A549 treated with AZD9567 at 1 μM for 4 hours (cell line): ENCODE measurements around the gene ERICH4. TPM values are rescaled to one million over a fixed set of nuclear protein-coding genes. Genes with fewer than 3 reads are reported as not detected.

Experiments
- total RNA-seq: library from RNA; stranded (reverse); fragments of 200-300 nt; extraction: Qiagen RNA extraction; gene quantifications from 5 replicates; pipeline ENCODE4 v1.2.3, GENCODE V29; 2022; ENCODE audit not compliant: insufficient read depth

ERICH4 gene
- total RNA-seq = not detected in 5 replicates

DNA sequence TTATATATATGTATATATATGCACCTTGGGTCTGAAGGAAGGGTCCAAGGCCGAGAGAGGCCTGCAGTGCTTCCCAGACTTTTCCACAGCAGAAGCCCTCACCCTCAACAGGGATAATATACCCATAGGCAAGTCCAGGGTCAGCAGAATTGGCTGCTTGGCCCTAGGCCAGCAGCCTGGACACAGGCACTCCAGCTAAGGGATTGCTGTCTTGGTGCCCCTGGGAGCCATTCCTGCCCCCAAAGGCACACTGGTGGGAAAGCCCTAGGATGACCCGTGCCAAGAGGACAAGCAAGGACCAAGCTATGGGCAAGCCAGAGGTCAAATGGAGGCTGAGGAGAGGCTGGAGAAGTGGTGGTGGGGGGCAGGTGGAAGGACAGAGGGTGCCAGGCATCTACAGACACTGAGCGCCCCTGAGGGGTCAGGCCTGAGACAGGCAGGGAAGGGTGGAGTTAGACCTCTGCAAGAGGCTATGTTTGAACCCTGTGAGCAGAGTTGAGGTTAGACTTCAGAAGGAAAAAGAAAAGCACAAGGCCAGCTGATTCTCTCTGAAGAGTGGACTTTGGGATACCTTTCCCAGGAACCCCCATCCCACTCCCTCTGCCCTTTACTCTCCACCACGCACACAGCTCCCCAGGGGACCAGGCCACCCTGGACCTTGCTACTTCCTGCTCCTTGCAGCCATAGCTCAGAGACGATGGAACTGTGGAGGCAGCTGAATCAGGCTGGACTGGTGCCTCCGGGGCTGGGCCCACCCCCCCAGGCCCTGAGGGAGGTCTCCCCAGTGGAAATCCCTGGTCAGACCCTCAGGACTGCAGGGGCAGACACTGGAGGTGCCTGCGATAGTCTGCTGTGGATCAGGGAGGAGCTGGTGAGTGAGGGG, at the start of gene ERICH4:
TSS of gene ERICH4 (plus strand) at position 684 of the 883 bp plus-strand sequence. CDS start at position 698, 14 bp downstream.

GRCh38 chr19:41397086-41398049, 45.6 kb upstream of the ERICH4 start, which contains the start of the genes BCKDHA and EXOSC5:
TSS of gene BCKDHA (plus strand) at chr19:41397818. CDS start at chr19:41397828, 10 bp downstream.
TSS of gene EXOSC5 (minus strand) at chr19:41397359. CDS start at chr19:41397328, 31 bp downstream.

DNA sequence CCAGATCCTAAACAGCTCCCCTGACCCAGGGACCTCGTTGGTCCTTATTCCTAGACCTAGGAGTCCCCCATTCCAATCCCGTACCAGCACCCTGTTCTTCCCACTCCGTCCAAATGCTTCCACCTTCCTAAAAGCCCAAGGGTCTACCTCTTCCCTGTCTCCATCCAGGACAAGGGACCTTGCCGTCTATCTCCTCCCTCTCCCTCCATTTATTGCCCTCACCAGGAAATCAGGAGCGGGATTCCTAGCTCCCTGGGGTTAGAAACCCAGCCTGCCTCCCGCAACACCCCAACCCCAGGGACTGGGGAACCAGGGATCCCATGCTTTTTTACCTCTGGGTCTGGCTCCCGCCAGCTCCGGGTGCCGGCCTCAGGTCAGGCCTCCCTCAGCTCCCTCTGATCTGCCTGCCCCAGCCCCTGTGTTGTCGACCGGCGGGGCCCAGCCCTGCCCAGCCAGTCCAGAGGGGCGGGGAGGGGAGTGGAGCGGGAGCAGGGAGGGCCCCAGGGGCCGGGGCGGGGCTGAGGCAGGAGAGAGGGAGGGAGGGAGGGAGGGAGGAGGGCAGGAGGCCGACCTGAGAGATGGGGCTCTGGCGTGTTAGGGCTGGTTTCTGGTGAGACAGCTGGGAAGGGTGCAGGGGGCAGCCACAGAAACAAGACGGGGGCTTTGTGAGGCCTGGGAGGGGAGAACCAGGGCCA, 15.9 kb upstream of the ERICH4 start, which contains the start of gene B3GNT8:
TSS of gene B3GNT8 (minus strand) at position 423 of the 695 bp plus-strand sequence. CDS start 596 bp downstream, outside the sequence.

DNA sequence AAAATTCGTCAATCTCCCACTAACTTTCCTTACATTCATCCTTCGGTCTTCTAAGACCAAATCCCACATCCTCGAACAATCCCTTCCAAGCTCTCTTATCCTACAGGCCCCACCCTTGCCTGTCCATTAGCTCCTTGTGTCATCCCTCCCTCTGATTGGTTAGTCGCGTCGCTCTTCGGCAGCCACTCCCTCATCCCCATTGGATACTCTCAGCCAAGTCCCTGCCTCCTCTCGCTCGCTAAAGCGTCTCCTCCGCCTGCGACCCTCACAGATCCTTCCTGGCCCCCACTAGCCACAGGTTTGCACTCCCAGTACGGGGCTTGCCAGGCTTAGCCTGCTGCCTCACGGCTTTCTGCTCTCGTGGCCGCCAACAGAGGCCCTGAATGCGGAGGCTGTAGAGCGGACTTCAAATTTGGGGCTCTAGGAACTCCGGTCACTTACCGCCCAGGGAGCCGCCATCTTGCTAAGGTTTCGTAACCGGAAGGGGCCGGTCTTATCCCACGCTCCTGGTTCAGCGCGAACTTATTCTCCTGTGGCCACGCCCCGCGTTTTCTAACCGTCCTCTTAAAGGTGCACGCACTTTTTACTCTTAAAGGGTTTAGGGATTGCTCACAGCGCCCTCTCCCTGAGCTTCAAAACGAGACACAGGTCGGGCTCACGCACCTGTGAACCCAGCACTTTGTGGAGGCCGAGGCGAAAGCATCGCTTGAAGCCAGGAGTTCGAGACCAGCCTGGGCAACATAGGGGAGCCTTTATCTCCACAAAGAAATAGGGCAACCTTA, 3.3 kb upstream of the ERICH4 start, which contains the start of gene DMAC2:
TSS of gene DMAC2 (minus strand) at position 472 of the 782 bp plus-strand sequence. CDS start at position 459, 13 bp downstream.

Other genes starting within 250 kb of the ERICH4 start
- 16.2 to 26.6 TPM (median 20.5 TPM) in 5 replicates for gene CYP2S1, start 249.9 kb upstream of the ERICH4 start, total RNA-seq
- 96.3 to 114 TPM (median 102 TPM) in 5 replicates for gene AXL, start 223.9 kb upstream of the ERICH4 start, total RNA-seq
- 265 to 290 TPM (median 284 TPM) in 5 replicates for gene HNRNPUL1, start 178.8 kb upstream of the ERICH4 start, total RNA-seq
- gene CCDC97, start 133.0 kb upstream of the ERICH4 start, total RNA-seq = 33.1 to 46.8 TPM (median 41.2 TPM) in 5 replicates
- 108 to 152 TPM (median 138 TPM) in 5 replicates for gene TGFB1, start 89.2 kb upstream of the ERICH4 start, total RNA-seq
- 25.5 to 35.6 TPM (median 33.4 TPM) in 5 replicates for gene B9D2, start 79.0 kb upstream of the ERICH4 start, total RNA-seq
- 4.2 to 5.2 TPM (median 4.8 TPM) in 4 of 5 replicates, not detected in the other for gene TMEM91, start 66.6 kb upstream of the ERICH4 start, total RNA-seq
- 91.9 to 105 TPM (median 97.6 TPM) in 5 replicates for gene EXOSC5, start 45.8 kb upstream of the ERICH4 start, total RNA-seq
- 35.7 to 56.2 TPM (median 46.7 TPM) in 5 replicates for gene BCKDHA, start 45.3 kb upstream of the ERICH4 start, total RNA-seq
- gene B3GNT8, start 15.8 kb upstream of the ERICH4 start, total RNA-seq = 0.09 to 0.15 TPM (median 0.09 TPM) in 3 of 5 replicates, not detected in the others
- 101 to 123 TPM (median 113 TPM) in 5 replicates for gene DMAC2, start 3.2 kb upstream of the ERICH4 start, total RNA-seq
- gene CEACAM21, start 133.0 kb downstream of the ERICH4 start, total RNA-seq = not detected in 5 replicates
- not detected in 5 replicates for gene CEACAM4, start 183.9 kb downstream of the ERICH4 start, total RNA-seq
- gene CEACAM7, start 245.1 kb downstream of the ERICH4 start, total RNA-seq = 0.14 TPM in 1 of 5 replicates, not detected in the others